Osteocyte (in vitro differentiated cells): Measurements from ENCODE around the gene ANKS1B. TPM values are rescaled to one million over a fixed set of nuclear protein-coding genes. Genes with fewer than 3 reads are reported as not detected.

Experiments
- DNase-seq: peaks from one replicate; pipeline ENCODE4 v3.0.0; 2021; ENCODE audit warnings: mixed read lengths; ENCODE audit not compliant: unreplicated experiment; ENCODE audit errors: extremely low spot score
- H3K27ac Mint-ChIP-seq: one replicate; pipeline ENCODE4 v1.8.0; 2021; ENCODE audit warnings: mild to moderate bottlenecking, mixed read lengths; ENCODE audit not compliant: unreplicated experiment
- H3K27me3 Mint-ChIP-seq: one replicate; pipeline ENCODE4 v1.8.0; 2021; ENCODE audit warnings: mixed read lengths; ENCODE audit not compliant: unreplicated experiment
- H3K36me3 Mint-ChIP-seq: one replicate; pipeline ENCODE4 v1.8.0; 2021; ENCODE audit warnings: mixed read lengths; ENCODE audit not compliant: unreplicated experiment
- H3K4me1 Mint-ChIP-seq: one replicate; pipeline ENCODE4 v1.8.0; 2021; ENCODE audit warnings: mixed read lengths; ENCODE audit not compliant: unreplicated experiment
- H3K4me3 Mint-ChIP-seq: one replicate; pipeline ENCODE4 v1.8.0; 2021; ENCODE audit warnings: mild to moderate bottlenecking, moderate library complexity, mixed read lengths; ENCODE audit not compliant: unreplicated experiment
- H3K9me3 Mint-ChIP-seq: one replicate; pipeline ENCODE4 v1.8.0; 2021; ENCODE audit warnings: mixed read lengths; ENCODE audit not compliant: unreplicated experiment
- total RNA-seq: library from RNA; stranded (reverse); gene quantifications from 2 replicates; pipeline ENCODE4 v1.2.1, GENCODE V29; 2021
- TF ChIP-seq, protein P1 (sequence below): fragments of 200-600 bp; sonication (generic); IDR thresholded peaks from 2 replicates; pipeline ENCODE4 v1.5.0; 2021; ENCODE audit warnings: antibody characterized with exemption, mild to moderate bottlenecking, moderate library complexity

The ANKS1B gene
- total RNA-seq, 1 donor from 2014 or later, result 0.70 TPM

DNA sequence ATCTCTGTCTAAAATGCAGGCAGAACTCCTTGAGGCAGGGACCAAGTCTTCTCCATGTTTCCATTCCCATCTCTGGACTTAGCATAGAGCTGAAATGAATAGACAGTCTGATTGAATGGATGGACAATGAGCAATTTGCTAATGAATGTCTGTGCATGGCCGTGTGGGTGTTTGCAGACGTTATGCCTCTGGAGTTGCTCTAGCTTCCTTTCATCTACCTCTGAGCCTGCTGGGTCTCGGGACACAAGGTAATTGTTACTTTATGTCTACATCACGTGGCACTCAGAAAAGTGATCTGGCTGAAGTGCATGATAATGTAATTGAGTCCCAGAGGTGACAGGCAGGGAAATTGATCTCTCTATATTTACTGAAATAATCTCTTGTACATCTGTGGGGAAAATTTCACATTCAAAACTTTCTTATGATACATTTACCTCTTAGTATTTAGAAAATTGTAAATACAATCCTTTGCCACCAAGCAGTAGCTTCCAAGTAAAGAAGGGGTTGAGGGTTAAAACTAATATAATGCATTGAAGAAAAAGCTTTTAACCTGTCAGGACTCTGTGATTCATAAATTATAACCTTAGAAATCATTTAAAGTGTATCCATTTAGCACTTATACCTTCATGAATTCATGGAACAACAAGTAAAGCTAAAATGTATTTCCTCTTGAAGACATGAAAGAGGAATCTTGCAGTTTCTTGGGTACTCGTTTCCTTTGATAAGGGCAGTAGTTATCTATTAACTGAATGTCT lies 915.6 kb downstream of the ANKS1B start:
- no peaks in the 10 kb centered on the region for H3K27me3 Mint-ChIP-seq
- H3K4me3 Mint-ChIP-seq, result no peak overlapping the region
- no peak for DNase-seq
- no peaks in the 10 kb centered on the region for H3K36me3 Mint-ChIP-seq
- no peaks in the 10 kb centered on the region for H3K4me1 Mint-ChIP-seq
- no peaks in the 10 kb centered on the region for H3K9me3 Mint-ChIP-seq
- TF ChIP-seq, protein P1, sequence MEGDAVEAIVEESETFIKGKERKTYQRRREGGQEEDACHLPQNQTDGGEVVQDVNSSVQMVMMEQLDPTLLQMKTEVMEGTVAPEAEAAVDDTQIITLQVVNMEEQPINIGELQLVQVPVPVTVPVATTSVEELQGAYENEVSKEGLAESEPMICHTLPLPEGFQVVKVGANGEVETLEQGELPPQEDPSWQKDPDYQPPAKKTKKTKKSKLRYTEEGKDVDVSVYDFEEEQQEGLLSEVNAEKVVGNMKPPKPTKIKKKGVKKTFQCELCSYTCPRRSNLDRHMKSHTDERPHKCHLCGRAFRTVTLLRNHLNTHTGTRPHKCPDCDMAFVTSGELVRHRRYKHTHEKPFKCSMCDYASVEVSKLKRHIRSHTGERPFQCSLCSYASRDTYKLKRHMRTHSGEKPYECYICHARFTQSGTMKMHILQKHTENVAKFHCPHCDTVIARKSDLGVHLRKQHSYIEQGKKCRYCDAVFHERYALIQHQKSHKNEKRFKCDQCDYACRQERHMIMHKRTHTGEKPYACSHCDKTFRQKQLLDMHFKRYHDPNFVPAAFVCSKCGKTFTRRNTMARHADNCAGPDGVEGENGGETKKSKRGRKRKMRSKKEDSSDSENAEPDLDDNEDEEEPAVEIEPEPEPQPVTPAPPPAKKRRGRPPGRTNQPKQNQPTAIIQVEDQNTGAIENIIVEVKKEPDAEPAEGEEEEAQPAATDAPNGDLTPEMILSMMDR, result no peak
- no peak overlapping the region for H3K27ac Mint-ChIP-seq

GRCh38 chr12:99067171-99067785 lies 917.5 kb downstream of the ANKS1B start:
- DNase-seq, result no peak
- TF ChIP-seq, protein P1, result no peak
- Mint-ChIP-seq H3K9me3 (no peaks in the 10 kb centered on the region), H3K4me3 (no peak overlapping the region), H3K27ac (no peak overlapping the region), H3K36me3 (no peaks in the 10 kb centered on the region), H3K27me3 (no peaks in the 10 kb centered on the region), H3K4me1 (no peaks in the 10 kb centered on the region)

DNA sequence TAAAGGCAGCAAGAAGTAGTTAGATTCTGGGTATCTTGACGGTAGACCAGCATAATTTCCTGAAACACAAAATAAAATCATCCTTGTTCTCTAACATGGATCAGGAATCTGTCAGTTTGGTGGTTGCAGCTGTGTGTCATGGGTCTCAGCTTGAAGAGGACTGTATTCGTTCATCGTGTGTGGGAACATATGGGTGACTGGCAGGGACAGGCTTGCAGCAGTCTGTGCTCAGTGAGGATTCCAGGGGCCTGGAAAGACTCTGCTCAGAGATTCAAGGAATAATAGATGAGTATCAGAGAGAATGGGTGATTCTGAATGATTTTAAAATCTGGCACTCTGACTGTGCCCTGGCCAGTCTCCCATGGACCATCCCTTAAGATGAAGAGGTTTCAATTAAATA lies 918.0 kb downstream of the ANKS1B start:
- H3K27ac Mint-ChIP-seq, result no peak overlapping the region

DNA sequence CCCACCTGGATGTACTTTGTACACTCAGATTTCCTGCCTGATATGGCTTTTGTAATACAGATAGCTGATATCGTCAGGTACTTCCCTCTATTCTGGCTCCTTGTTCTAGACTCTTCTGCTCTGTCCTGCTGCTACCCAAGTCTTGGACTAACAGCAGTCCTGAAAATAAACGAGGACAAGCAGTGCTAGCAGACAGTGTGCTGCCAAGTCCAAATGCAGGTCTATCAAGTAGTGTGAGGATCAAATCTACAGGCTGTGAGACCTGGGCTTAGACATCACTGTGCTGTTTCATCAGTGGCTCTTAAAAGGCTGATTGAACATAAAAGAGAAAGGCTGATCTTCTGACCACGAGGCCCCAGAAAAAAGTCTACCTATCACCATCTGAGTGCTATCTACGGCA lies 921.6 kb downstream of the ANKS1B start:
- no peaks in the 10 kb centered on the region for H3K36me3 Mint-ChIP-seq
- DNase-seq, result no peak
- H3K9me3 Mint-ChIP-seq, result no peaks in the 10 kb centered on the region
- H3K4me1 Mint-ChIP-seq, result no peaks in the 10 kb centered on the region
- TF ChIP-seq, protein P1, result no peak
- H3K4me3 Mint-ChIP-seq, result no peak overlapping the region
- no peak overlapping the region for H3K27ac Mint-ChIP-seq
- no peaks in the 10 kb centered on the region for H3K27me3 Mint-ChIP-seq

More for the DNA sequence above, 918.0 kb downstream of the ANKS1B start:
- no peaks in the 10 kb centered on the region for H3K36me3 Mint-ChIP-seq
- H3K27me3 Mint-ChIP-seq, result no peaks in the 10 kb centered on the region
- H3K9me3 Mint-ChIP-seq, result no peaks in the 10 kb centered on the region
- H3K4me1 Mint-ChIP-seq, result no peaks in the 10 kb centered on the region
- no peak overlapping the region for H3K4me3 Mint-ChIP-seq
- TF ChIP-seq, protein P1, result no peak
- no peak for DNase-seq

- TF ChIP-seq, protein P1, result no peak
- no peak for DNase-seq
- Mint-ChIP-seq H3K27me3 (no peaks in the 10 kb centered on the region), H3K4me3 (no peak overlapping the region), H3K27ac (no peak overlapping the region), H3K4me1 (no peaks in the 10 kb centered on the region), H3K9me3 (no peaks in the 10 kb centered on the region), H3K36me3 (no peaks in the 10 kb centered on the region)
These were observed 924.8 kb downstream of the ANKS1B start for GRCh38 chr12:99059824-99060511.
